ENCODE results near the gene LPP.

GRCh38 chr3:188433521-188434150, 279.7 kb downstream of the LPP start:
- no peak for TF ChIP-seq STAT1 (conservative IDR thresholded peaks at IDR 0.05)
- no peak for TF ChIP-seq SP1 (IDR thresholded peaks at IDR 0.05; ENCODE audit: low read depth, low read length)
- TF ChIP-seq NRF1 (conservative IDR thresholded peaks at IDR 0.05; ENCODE audit: low read depth, low read length): no peak

Measured in GM12878 (cell line).